Liver (tissue), 9 donors: ENCODE results near the gene USP17L13. TPM values are rescaled to one million over a fixed set of nuclear protein-coding genes. Genes with fewer than 3 reads are reported as not detected.
"Not testable (repeated sequence)": the region's sequence is repeated elsewhere in the genome, so short reads cannot be mapped to it uniquely, and the experiment has no call there.

Source experiments
- DNase-seq: peaks from one replicate; pipeline ENCODE4 v3.0.0-alpha.2; 2017; ENCODE audit warnings: low spot score
- H3K27ac ChIP-seq, 2 donors: one replicate each; pipeline ENCODE4 v1.7.0; 2013; ENCODE audit warnings: inconsistent platforms in 2 of 2, low read length in 2 of 2, control low read depth in 1 of 2, low read depth in 1 of 2, mild to moderate bottlenecking in 1 of 2
- H3K27me3 ChIP-seq, 4 donors: one replicate each; pipeline versions ENCODE4 v1.6.1 to v1.7.0; 2013; ENCODE audit warnings: low read length in 3 of 4, inconsistent platforms in 1 of 4, mild to moderate bottlenecking in 1 of 4, moderate library complexity in 1 of 4; ENCODE audit not compliant: control insufficient read depth in 4 of 4, insufficient read depth in 4 of 4
- H3K36me3 ChIP-seq, 4 donors: one replicate each; pipeline versions ENCODE4 v1.6.1 to v1.7.0; 2013; ENCODE audit warnings: low read length in 3 of 4, mild to moderate bottlenecking in 3 of 4, low read depth in 1 of 4, moderate library complexity in 1 of 4; ENCODE audit not compliant: control insufficient read depth in 4 of 4, insufficient read depth in 3 of 4
- H3K4me1 ChIP-seq, 4 donors: one replicate each; pipeline versions ENCODE4 v1.6.1 to v1.7.0; 2013; ENCODE audit warnings: low read length in 3 of 4, mild to moderate bottlenecking in 3 of 4, moderate library complexity in 1 of 4; ENCODE audit not compliant: control insufficient read depth in 4 of 4, insufficient read depth in 4 of 4
- H3K4me3 ChIP-seq, 3 donors: one replicate each; pipeline versions ENCODE4 v1.6.1 to v1.7.0; 2013; ENCODE audit warnings: low read length in 3 of 3, control low read depth in 1 of 3, low read depth in 1 of 3, mild to moderate bottlenecking in 1 of 3
- H3K9ac ChIP-seq, 2 donors: one replicate each; pipeline ENCODE4 v1.7.0; 2013; ENCODE audit warnings: low read length in 2 of 2, mild to moderate bottlenecking in 2 of 2, moderate library complexity in 2 of 2, control low read depth in 1 of 2, low read depth in 1 of 2
- H3K9me3 ChIP-seq, 4 donors: one replicate each; pipeline versions ENCODE4 v1.6.1 to v1.7.0; 2013; ENCODE audit warnings: low read length in 3 of 4; ENCODE audit not compliant: control insufficient read depth in 4 of 4
- WGBS: extraction: QIAGEN DNeasy Blood & Tissue Kit; methylation state at CpG from one replicate; pipeline ENCODE4 v1.1.7; 2013; 5-methylcytosine and 5-hydroxymethylcytosine counted together
- polyA plus RNA-seq, 2 donors: library from polyadenylated mRNA; stranded (reverse) in 1 of 2; unstranded in 1 of 2; fragments of 200-250 nt in 1 of 2; fragments of >200 nt in 1 of 2; fragmentation: Nextera tagmentation in 1 of 2; extraction: Ambion mirVana in 1 of 2; gene quantifications; one replicate each; pipeline versions ENCODE4 v1.2.1 to v1.2.3, GENCODE V29; 2013 to 2015
- total RNA-seq, 2 donors: library from RNA; depleted of rRNA; stranded (reverse); fragments of >200 nt; gene quantifications; one replicate each; pipeline ENCODE4 v1.2.3, GENCODE V29; 2014
- donor health status: healthy.
- donor health status: healthy.
- donor health status: healthy.
- donor health status: healthy.
- donor health status: healthy.

USP17L13 gene
- total and polyA plus RNA-seq, 4 donors = not detected

- not testable (repeated sequence) for H3K4me3 ChIP-seq, H3K36me3 ChIP-seq, H3K9ac ChIP-seq, H3K9me3 ChIP-seq, H3K4me1 ChIP-seq, DNase-seq, H3K27me3 ChIP-seq, H3K27ac ChIP-seq
- 90% methylated on average over 5 of the region's 14 CpGs for WGBS
These were observed 18.9 kb downstream of the USP17L13 start, which contains the start of gene USP17L17 for GRCh38 chr4:9243579-9243978. Gene USP17L17, plus strand, starts transcription at chr4:9243879. Its CDS starts 0 bp downstream, at chr4:9243879.

- H3K4me1 ChIP-seq, H3K4me3 ChIP-seq, H3K27me3 ChIP-seq, H3K9me3 ChIP-seq, H3K27ac ChIP-seq, H3K9ac ChIP-seq, H3K36me3 ChIP-seq: not testable (repeated sequence)
- WGBS = 83% methylated on average over 21 of the region's 26 CpGs
- peak; percentile 35 for DNase-seq
These were observed 23.4 kb downstream of the USP17L13 start, which contains the start of gene USP17L18 for GRCh38 chr4:9247953-9248680. Gene USP17L18, plus strand, starts transcription at chr4:9248630. Its CDS starts 0 bp downstream, at chr4:9248630.

GRCh38 chr4:9253078-9253477, 28.4 kb downstream of the USP17L13 start, which contains the start of gene USP17L19:
Gene USP17L19, plus strand, starts transcription at chr4:9253378. Its CDS starts 0 bp downstream, at chr4:9253378.
- not testable (repeated sequence) for H3K27me3 ChIP-seq, DNase-seq, H3K36me3 ChIP-seq, H3K27ac ChIP-seq, H3K9ac ChIP-seq, H3K4me1 ChIP-seq, H3K9me3 ChIP-seq, H3K4me3 ChIP-seq
- no CpG with 5 or more reads among the region's 13 CpGs for WGBS

GRCh38 chr4:9257824-9258223, 33.1 kb downstream of the USP17L13 start, which contains the start of gene USP17L20:
Gene USP17L20, plus strand, starts transcription at chr4:9258124. Its CDS starts 0 bp downstream, at chr4:9258124.
- H3K9ac ChIP-seq, H3K27me3 ChIP-seq, H3K9me3 ChIP-seq, H3K36me3 ChIP-seq, H3K4me3 ChIP-seq, H3K27ac ChIP-seq, DNase-seq, H3K4me1 ChIP-seq: not testable (repeated sequence)
- WGBS = no CpG with 5 or more reads among the region's 15 CpGs

- WGBS = no CpG with 5 or more reads among the region's 13 CpGs
- not testable (repeated sequence) for H3K4me1 ChIP-seq, DNase-seq, H3K9ac ChIP-seq, H3K27ac ChIP-seq, H3K9me3 ChIP-seq, H3K4me3 ChIP-seq, H3K27me3 ChIP-seq, H3K36me3 ChIP-seq
These were observed 37.9 kb downstream of the USP17L13 start, which contains the start of gene USP17L21 for GRCh38 chr4:9262572-9262971. Gene USP17L21, plus strand, starts transcription at chr4:9262872. Its CDS starts 0 bp downstream, at chr4:9262872.

- not testable (repeated sequence) for H3K36me3 ChIP-seq, H3K27me3 ChIP-seq, H3K9ac ChIP-seq, H3K9me3 ChIP-seq, H3K4me3 ChIP-seq, H3K4me1 ChIP-seq, DNase-seq, H3K27ac ChIP-seq
- WGBS = no CpG with 5 or more reads among the region's 15 CpGs
These were observed 42.6 kb downstream of the USP17L13 start, which contains the start of gene USP17L22 for GRCh38 chr4:9267319-9267718. Gene USP17L22, plus strand, starts transcription at chr4:9267619. Its CDS starts 0 bp downstream, at chr4:9267619.

- not testable (repeated sequence) for H3K4me1 ChIP-seq, H3K36me3 ChIP-seq, H3K27ac ChIP-seq, H3K4me3 ChIP-seq, DNase-seq, H3K9ac ChIP-seq, H3K9me3 ChIP-seq, H3K27me3 ChIP-seq
- 79% methylated on average over 5 of the region's 10 CpGs for WGBS
These were observed 47.0 kb downstream of the USP17L13 start for GRCh38 chr4:9271719-9272118.
